Esophagus muscularis mucosa (tissue), 4 donors: ENCODE results near the gene IQCK.

Experiments
- EP300 ChIP-seq: sonication (generic); formaldehyde crosslinking; IDR thresholded peaks from one replicate; pipeline ENCODE4 v1.6.1; 2017; ENCODE audit warnings: antibody characterized with exemption
- POLR2A ChIP-seq: fragments of 450-650 bp; IDR thresholded peaks from one replicate; pipeline ENCODE4 v1.6.1; 2017; ENCODE audit warnings: antibody characterized with exemption, moderate library complexity, mild to moderate bottlenecking, low read depth
- POLR2AphosphoS5 ChIP-seq, 2 donors: sonication (generic); formaldehyde crosslinking; IDR thresholded peaks; one replicate each; pipeline ENCODE4 v1.6.1; 2017; ENCODE audit warnings: antibody characterized with exemption in 2 of 2
- TF ChIP-seq, protein P1 (sequence below), 3 experiments: fragments of 200-600 bp in 2 of 3; fragments of 450-650 bp in 1 of 3; sonication (generic) in 2 of 3; IDR thresholded peaks; one replicate each; pipeline ENCODE4 v1.5.1; 2017 to 2019; ENCODE audit warnings: antibody characterized with exemption in 3 of 3, mild to moderate bottlenecking in 2 of 3, moderate library complexity in 1 of 3

DNA sequence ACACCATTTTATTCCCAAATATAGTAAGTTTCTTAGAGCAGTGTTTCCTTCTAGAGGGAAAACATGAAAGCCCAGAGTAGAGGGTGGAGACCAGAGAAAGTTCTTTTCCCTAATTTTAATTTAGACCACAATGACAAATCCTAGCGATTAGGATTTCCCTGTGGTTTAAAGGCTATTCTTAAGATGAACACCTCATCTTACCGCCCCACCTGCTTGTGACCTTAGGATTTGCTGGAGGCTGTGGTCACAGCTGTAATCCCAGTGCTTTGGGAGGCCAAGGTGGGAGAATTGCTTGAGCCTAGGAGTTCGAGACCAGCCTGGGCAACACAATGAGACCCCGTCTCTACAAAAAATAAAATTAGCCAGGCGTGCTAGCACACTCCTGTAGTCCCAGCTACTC lies 115.5 kb downstream of the IQCK start:
- TF ChIP-seq, protein P1, sequence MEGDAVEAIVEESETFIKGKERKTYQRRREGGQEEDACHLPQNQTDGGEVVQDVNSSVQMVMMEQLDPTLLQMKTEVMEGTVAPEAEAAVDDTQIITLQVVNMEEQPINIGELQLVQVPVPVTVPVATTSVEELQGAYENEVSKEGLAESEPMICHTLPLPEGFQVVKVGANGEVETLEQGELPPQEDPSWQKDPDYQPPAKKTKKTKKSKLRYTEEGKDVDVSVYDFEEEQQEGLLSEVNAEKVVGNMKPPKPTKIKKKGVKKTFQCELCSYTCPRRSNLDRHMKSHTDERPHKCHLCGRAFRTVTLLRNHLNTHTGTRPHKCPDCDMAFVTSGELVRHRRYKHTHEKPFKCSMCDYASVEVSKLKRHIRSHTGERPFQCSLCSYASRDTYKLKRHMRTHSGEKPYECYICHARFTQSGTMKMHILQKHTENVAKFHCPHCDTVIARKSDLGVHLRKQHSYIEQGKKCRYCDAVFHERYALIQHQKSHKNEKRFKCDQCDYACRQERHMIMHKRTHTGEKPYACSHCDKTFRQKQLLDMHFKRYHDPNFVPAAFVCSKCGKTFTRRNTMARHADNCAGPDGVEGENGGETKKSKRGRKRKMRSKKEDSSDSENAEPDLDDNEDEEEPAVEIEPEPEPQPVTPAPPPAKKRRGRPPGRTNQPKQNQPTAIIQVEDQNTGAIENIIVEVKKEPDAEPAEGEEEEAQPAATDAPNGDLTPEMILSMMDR (IDR thresholded peaks at IDR 0.05) = no peak
- TF ChIP-seq POLR2AphosphoS5 (IDR thresholded peaks at IDR 0.05) = no peak
- no peak for TF ChIP-seq POLR2A
- no peak for TF ChIP-seq EP300
